PC-3 (cell line): ENCODE measurements around the gene KCNJ9. TPM values are rescaled to one million over a fixed set of nuclear protein-coding genes. Genes with fewer than 3 reads are reported as not detected.

Source experiments
- ATAC-seq: fragments of 200-7000 bp; cut with Tn5 transposase; 2 replicates; pipeline ENCODE4 v1.9.1; 2020; ENCODE audit warnings: mild to moderate bottlenecking, moderate library complexity
- BruUV-seq: library from RNA; stranded (reverse); fragments of 400-500 nt; replicated peaks from 2 replicates; lab custom pipeline; 2021; lab: Mats Ljungman, UMichigan
- CTCF ChIA-PET: fragments of 300-600 bp; sonication (Branson Sonifier 250); formaldehyde crosslinking; loops from one replicate; lab custom pipeline; 2022; ENCODE audit warnings: antibody characterized with exemption; lab: Charles Lee
- POLR2A ChIA-PET: fragments of 300-600 bp; sonication (Branson Sonifier 250); formaldehyde crosslinking; loops from one replicate; lab custom pipeline; 2022; ENCODE audit warnings: antibody characterized with exemption; ENCODE audit not compliant: unreplicated experiment; lab: Charles Lee
- DNase-seq: peaks from one replicate; pipeline ENCODE4 v3.0.0-alpha.2; 2015
- H2AFZ ChIP-seq: fragments of 300-600 bp; sonication (generic); 2 replicates; pipeline ENCODE4 v1.6.0; 2016; ENCODE audit warnings: antibody characterized with exemption, low read length
- H3F3A ChIP-seq: fragments of 300-600 bp; sonication (generic); one replicate; pipeline ENCODE4 v1.6.0; 2017; ENCODE audit warnings: antibody characterized with exemption, low read length, control low read depth, mild to moderate bottlenecking; ENCODE audit not compliant: unreplicated experiment
- H3K27ac ChIP-seq: fragments of 300-600 bp; sonication (generic); 2 replicates; pipeline ENCODE4 v1.5.1; 2016; ENCODE audit warnings: mild to moderate bottlenecking, low read length
- H3K27me3 ChIP-seq: fragments of 300-600 bp; sonication (generic); 2 replicates; pipeline ENCODE4 v1.6.1; 2016; ENCODE audit warnings: low read length, mixed read lengths
- H3K36me3 ChIP-seq: fragments of 300-600 bp; sonication (generic); 2 replicates; pipeline ENCODE4 v1.6.1; 2016; ENCODE audit warnings: low read depth, mixed run types, low read length, mixed read lengths
- H3K4me1 ChIP-seq: fragments of 300-600 bp; sonication (generic); 2 replicates; pipeline ENCODE4 v1.5.1; 2016; ENCODE audit warnings: low read length; ENCODE audit not compliant: insufficient read depth
- H3K4me2 ChIP-seq: fragments of 300-600 bp; sonication (generic); 2 replicates; pipeline ENCODE4 v1.6.0; 2016; ENCODE audit warnings: low read length
- H3K4me3 ChIP-seq: fragments of 300-600 bp; sonication (generic); 2 replicates; pipeline ENCODE4 v1.5.1; 2016; ENCODE audit warnings: mild to moderate bottlenecking, low read length, mixed read lengths
- H3K79me2 ChIP-seq: fragments of 300-600 bp; sonication (generic); 2 replicates; pipeline ENCODE4 v1.6.1; 2017; ENCODE audit warnings: low read length, mixed read lengths
- H3K9ac ChIP-seq: fragments of 300-600 bp; sonication (generic); 2 replicates; pipeline ENCODE4 v1.6.0; 2016; ENCODE audit warnings: mild to moderate bottlenecking, low read length
- H3K9me2 ChIP-seq: fragments of 300-600 bp; sonication (generic); replicated peaks from 2 replicates; pipeline ENCODE4 v1.6.1; 2016; ENCODE audit warnings: mixed run types, low read length, mixed read lengths
- H3K9me3 ChIP-seq: fragments of 300-600 bp; sonication (generic); 2 replicates; pipeline ENCODE4 v1.6.1; 2016; ENCODE audit warnings: low read length, mixed read lengths
- H4K20me1 ChIP-seq: fragments of 300-600 bp; sonication (generic); 2 replicates; pipeline ENCODE4 v1.6.1; 2016; ENCODE audit warnings: low read length, mixed read lengths
- CTCF ChIP-seq: fragments of 300-600 bp; sonication (generic); conservative IDR thresholded peaks from 2 replicates; pipeline ENCODE4 v1.5.1; 2017; ENCODE audit warnings: antibody characterized with exemption, low read depth, mild to moderate bottlenecking, low read length
- EZH2 ChIP-seq: fragments of 300-600 bp; sonication (generic); IDR thresholded peaks from one replicate; pipeline ENCODE4 v1.6.1; 2017; ENCODE audit warnings: antibody characterized with exemption, mild to moderate bottlenecking, low read length; ENCODE audit not compliant: unreplicated experiment
- EZH2phosphoT487 ChIP-seq: fragments of 300-600 bp; sonication (generic); IDR thresholded peaks from 2 replicates; pipeline ENCODE4 v1.6.1; 2018; ENCODE audit warnings: mild to moderate bottlenecking, antibody characterized with exemption, low read length, borderline replicate concordance
- intact Hi-C: fragments of 100-400 bp; cut with micrococcal nuclease; formaldehyde crosslinking; loops from 2 replicates; pipeline ENCODE4 v1.9.0; 2023
- total RNA-seq: library from RNA; depleted of rRNA; stranded (reverse); fragments of >200 nt; gene quantifications from 2 replicates; pipeline ENCODE4 v1.2.3, GENCODE V29; 2014

KCNJ9 gene
- total RNA-seq, 1 experiment from 2014 or later = not detected

- Histone ChIP-seq H4K20me1 (no peaks in the 10 kb centered on the region), H3K27me3 (peaks cover 72% of the 10 kb centered on the region), H3K4me2 (no peak overlapping the region), H2AFZ (no peak overlapping the region), H3K4me1 (no peaks in the 10 kb centered on the region), H3F3A (no peaks in the 10 kb centered on the region), H3K36me3 (no peaks in the 10 kb centered on the region), H3K79me2 (no peaks in the 10 kb centered on the region), H3K4me3 (no peak overlapping the region), H3K9ac (no peak overlapping the region), H3K9me2 (no peaks in the 10 kb centered on the region), H3K27ac (no peak overlapping the region), H3K9me3 (no peaks in the 10 kb centered on the region)
- intact Hi-C loops = no loop called here
- ATAC-seq = no peak
- DNase-seq = no peak
- BruUV-seq = no TSS peak
- TF ChIP-seq EZH2 (no peak), CTCF (no peak), EZH2phosphoT487 (no peak)
- ChIA-PET CTCF (no interaction called here), POLR2A (no interaction called here)
Measured at GRCh38 chr1:160064746-160065145, 16.6 kb upstream of the KCNJ9 start.

GRCh38 chr1:160066829-160067745 lies 14.3 kb upstream of the KCNJ9 start:
- no peaks in the 10 kb centered on the region for H3F3A ChIP-seq
- no peaks in the 10 kb centered on the region for H3K9me3 ChIP-seq
- H3K9me2 ChIP-seq = no peaks in the 10 kb centered on the region
- peaks cover 77% of the 10 kb centered on the region for H3K27me3 ChIP-seq
- no peaks in the 10 kb centered on the region for H3K79me2 ChIP-seq
- no peak for DNase-seq
- H3K36me3 ChIP-seq = no peaks in the 10 kb centered on the region
- no peak overlapping the region for H3K4me3 ChIP-seq
- 0 out of 2 replicates have a peak, but pooled peaks cover 5% of the 10 kb centered on the region for H3K4me1 ChIP-seq
- no peak overlapping the region for H2AFZ ChIP-seq
- intact Hi-C loops = no loop called here
- ATAC-seq = no peak
- ChIA-PET POLR2A (no interaction called here), CTCF (interaction anchor here (0.7 kb wide), 1 partner anchor 268 kb away, joined by 3 read pairs; no protein-coding TSS in a partner anchor)
- H3K9ac ChIP-seq = no peak overlapping the region
- BruUV-seq = no TSS peak
- no peaks in the 10 kb centered on the region for H4K20me1 ChIP-seq
- H3K4me2 ChIP-seq = no peak overlapping the region
- H3K27ac ChIP-seq = no peak overlapping the region
- TF ChIP-seq EZH2phosphoT487 = no peak
- TF ChIP-seq EZH2 = no peak
- TF ChIP-seq CTCF = no peak

- POLR2A ChIA-PET = no interaction called here
- H3K27ac ChIP-seq = no peak overlapping the region
- no peak overlapping the region for H3K9ac ChIP-seq
- no peaks in the 10 kb centered on the region for H3K36me3 ChIP-seq
- no peak for ATAC-seq
- H3K4me1 ChIP-seq = 0 out of 2 replicates have a peak, but pooled peaks cover 5% of the 10 kb centered on the region
- no peaks in the 10 kb centered on the region for H3K79me2 ChIP-seq
- CTCF ChIA-PET = no interaction called here
- peaks cover 68% of the 10 kb centered on the region for H3K27me3 ChIP-seq
- no peak overlapping the region for H2AFZ ChIP-seq
- BruUV-seq = no TSS peak
- intact Hi-C loops = no loop called here
- H3K9me2 ChIP-seq = no peaks in the 10 kb centered on the region
- H3K9me3 ChIP-seq = no peaks in the 10 kb centered on the region
- no peak for DNase-seq
- no peak overlapping the region for H3K4me2 ChIP-seq
- H3K4me3 ChIP-seq = no peak overlapping the region
- TF ChIP-seq CTCF (no peak), EZH2 (no peak), EZH2phosphoT487 (no peak)
- H4K20me1 ChIP-seq = no peaks in the 10 kb centered on the region
- no peaks in the 10 kb centered on the region for H3F3A ChIP-seq
Measured at GRCh38 chr1:160068225-160068624, 13.1 kb upstream of the KCNJ9 start.
